Measurements from ENCODE around the gene ANP32B.

- no peak for TF ChIP-seq CTCF (IDR thresholded peaks at IDR 0.05)
- no peak for TF ChIP-seq POLR2AphosphoS5 (IDR thresholded peaks at IDR 0.05)
- no peak for TF ChIP-seq POLR2A (IDR thresholded peaks at IDR 0.05)
These were observed 35.2 kb downstream of the ANP32B start for GRCh38 chr9:98018347-98018746.

Measured in sigmoid colon (tissue), 4 donors.